ENCODE results near the gene TTC16. TPM values are rescaled to one million over a fixed set of nuclear protein-coding genes. Genes with fewer than 3 reads are reported as not detected.
"Not testable (repeated sequence)": the region's sequence is repeated elsewhere in the genome, so short reads cannot be mapped to it uniquely, and the experiment has no call there.

Gene TTC16
- total and polyA plus RNA-seq, 12 donors: under 0.01 to 1.0 (median 0.32) TPM; not detected in 2

DNA sequence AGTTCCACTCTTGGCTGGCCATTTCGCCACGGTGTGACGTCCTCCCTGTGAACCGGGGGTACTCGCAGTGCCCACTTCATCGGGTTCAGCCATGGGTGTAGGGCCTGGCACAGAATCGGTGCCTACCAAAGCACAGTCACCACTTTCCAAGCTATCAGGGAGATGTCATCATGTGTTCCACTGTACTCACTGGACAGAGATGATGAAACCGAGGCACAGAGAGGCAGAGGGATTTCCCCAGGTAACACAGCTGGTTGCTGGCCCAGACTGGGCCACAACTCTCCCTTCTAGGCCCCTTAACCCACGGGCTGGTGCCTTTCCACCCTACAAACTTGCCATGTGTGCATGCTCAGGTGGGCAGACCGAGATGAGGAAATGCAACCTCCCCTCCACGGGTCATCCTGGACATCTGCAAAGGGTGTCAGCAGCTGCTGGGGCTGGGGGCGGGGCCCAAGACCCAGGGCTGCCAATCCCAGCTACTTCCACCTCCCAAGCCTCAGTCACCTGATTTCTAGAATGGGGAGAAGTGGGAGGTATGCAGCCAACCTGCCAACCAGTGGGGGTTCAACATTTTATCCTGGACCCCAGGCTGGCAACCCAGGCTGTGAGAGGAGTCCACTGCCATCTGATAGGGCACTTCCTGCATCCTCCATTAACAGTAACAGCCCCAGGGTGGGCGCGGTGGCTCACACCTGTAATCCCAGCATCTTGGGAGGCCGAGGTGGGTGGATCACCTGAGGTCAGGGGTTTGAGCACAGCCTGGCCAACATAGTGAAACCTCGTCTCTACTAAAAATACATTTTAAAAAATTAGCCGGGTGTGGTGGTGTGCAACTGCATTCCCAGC, 63.5 kb downstream of the TTC16 start:
- Histone ChIP-seq H3K27me3 (no peaks in the 10 kb centered on the region), H3K4me1 (replicated peaks in 1 of 2) (peaks cover 0 to 7% of the 10 kb centered on the region in 2 donors), H3K36me3 (replicated peaks in 1 of 2) (no peaks in the 10 kb centered on the region), H3K27ac (peak overlapping the region in 1 of 5 donors; percentile 33), H3K9me3 (replicated peaks in 1 of 3) (no peaks in the 10 kb centered on the region), H3K4me3 (no peak overlapping the region)
- intact Hi-C loops (cut with DNase I): no loop called here
- TF ChIP-seq POLR2A (IDR thresholded peaks at IDR 0.05): no peak
- TF ChIP-seq, protein P1, sequence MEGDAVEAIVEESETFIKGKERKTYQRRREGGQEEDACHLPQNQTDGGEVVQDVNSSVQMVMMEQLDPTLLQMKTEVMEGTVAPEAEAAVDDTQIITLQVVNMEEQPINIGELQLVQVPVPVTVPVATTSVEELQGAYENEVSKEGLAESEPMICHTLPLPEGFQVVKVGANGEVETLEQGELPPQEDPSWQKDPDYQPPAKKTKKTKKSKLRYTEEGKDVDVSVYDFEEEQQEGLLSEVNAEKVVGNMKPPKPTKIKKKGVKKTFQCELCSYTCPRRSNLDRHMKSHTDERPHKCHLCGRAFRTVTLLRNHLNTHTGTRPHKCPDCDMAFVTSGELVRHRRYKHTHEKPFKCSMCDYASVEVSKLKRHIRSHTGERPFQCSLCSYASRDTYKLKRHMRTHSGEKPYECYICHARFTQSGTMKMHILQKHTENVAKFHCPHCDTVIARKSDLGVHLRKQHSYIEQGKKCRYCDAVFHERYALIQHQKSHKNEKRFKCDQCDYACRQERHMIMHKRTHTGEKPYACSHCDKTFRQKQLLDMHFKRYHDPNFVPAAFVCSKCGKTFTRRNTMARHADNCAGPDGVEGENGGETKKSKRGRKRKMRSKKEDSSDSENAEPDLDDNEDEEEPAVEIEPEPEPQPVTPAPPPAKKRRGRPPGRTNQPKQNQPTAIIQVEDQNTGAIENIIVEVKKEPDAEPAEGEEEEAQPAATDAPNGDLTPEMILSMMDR (IDR thresholded peaks at IDR 0.05): no peak
- no peak for DNase-seq
- WGBS, 4 donors: 62 to 81% (median 72%) methylated on average over 5 to 17 of the region's 17 CpGs

- WGBS, 4 donors: 59 to 79% (median 74%) methylated on average over 10 to 20 of the region's 20 CpGs
- Histone ChIP-seq H3K9me3 (replicated peaks in 1 of 3) (no peaks in the 10 kb centered on the region), H3K4me3 (no peak overlapping the region), H3K4me1 (replicated peaks in 1 of 2) (peaks cover 0 to 7% of the 10 kb centered on the region in 2 donors), H3K36me3 (replicated peaks in 1 of 2) (no peaks in the 10 kb centered on the region), H3K27ac (no peak overlapping the region), H3K27me3 (no peaks in the 10 kb centered on the region)
- TF ChIP-seq POLR2A (IDR thresholded peaks at IDR 0.05): no peak
- TF ChIP-seq, protein P1 (IDR thresholded peaks at IDR 0.05): no peak
- DNase-seq: no peak
- intact Hi-C loops (cut with DNase I): loop anchor here (5.0 kb wide), 1 partner anchor 38 kb away; no protein-coding TSS in a partner anchor
Observed at GRCh38 chr9:127780126-127780885, 64.4 kb downstream of the TTC16 start.

DNA sequence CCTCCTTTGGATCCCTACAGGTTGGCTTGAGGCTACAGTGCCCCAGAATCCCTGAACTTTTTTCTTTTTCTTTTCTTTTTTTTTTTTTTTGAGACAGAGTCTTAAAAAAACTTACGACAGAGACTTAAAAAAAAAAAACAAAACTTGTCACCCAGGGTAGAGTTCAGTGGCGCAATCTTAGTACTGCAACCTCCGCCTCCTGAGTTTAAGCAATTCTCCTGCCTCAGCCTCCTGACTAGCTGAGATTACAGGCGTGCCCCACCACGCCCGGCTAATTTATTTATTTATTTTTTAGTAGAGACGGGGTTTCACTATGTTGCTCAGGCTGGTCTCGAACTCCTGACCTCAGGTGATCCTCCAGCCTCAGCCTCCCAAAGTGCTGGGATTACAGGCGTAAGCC, 65.0 kb downstream of the TTC16 start:
- intact Hi-C loops (cut with DNase I): loop anchor here (5.0 kb wide), 1 partner anchor 39 kb away; no protein-coding TSS in a partner anchor
- not testable (repeated sequence) for H3K36me3 ChIP-seq (replicated peaks in 1 of 2); H3K4me3 ChIP-seq; H3K27me3 ChIP-seq; H3K4me1 ChIP-seq (replicated peaks in 1 of 2); H3K9me3 ChIP-seq (replicated peaks in 1 of 3); DNase-seq; H3K27ac ChIP-seq
- WGBS, 4 donors: 82 to 92% (median 86%) methylated on average over 9 of the region's 9 CpGs

Other genes with a start within 250 kb of the TTC16 start
- gene STXBP1, start 103.8 kb upstream of the TTC16 start, total RNA-seq: 100 to 1,000 TPM in 1 of 9 donors, 10 to 100 TPM in 8; 15.4 to 169 (median 61.8) TPM
- gene STXBP1, start 103.8 kb upstream of the TTC16 start, polyA plus RNA-seq: 10 to 100 TPM; 29.4 to 61.6 (median 29.7) TPM
- gene CFAP157, start 9.1 kb upstream of the TTC16 start, total RNA-seq: under 1 TPM in 5 of 9 donors, not detected in 4; 0.11 to 0.94 (median 0.20) TPM
- under 1 TPM in 2 of 3 donors, not detected in 1; 0.67 to 0.88 TPM for gene CFAP157, start 9.1 kb upstream of the TTC16 start, polyA plus RNA-seq
- 10 to 100 TPM; 20.8 to 48.8 (median 26.3) TPM for gene PTRH1, start 416 bp upstream of the TTC16 start, total RNA-seq
- 10 to 100 TPM in 2 of 3 donors, 1 to 10 TPM in 1; 3.4 to 32.8 (median 19.5) TPM for gene PTRH1, start 416 bp upstream of the TTC16 start, polyA plus RNA-seq
- gene TOR2A, start 19.2 kb downstream of the TTC16 start, total RNA-seq: 10 to 100 TPM; 10.8 to 30.6 (median 17.9) TPM
- gene TOR2A, start 19.2 kb downstream of the TTC16 start, polyA plus RNA-seq: 10 to 100 TPM in 2 of 3 donors, 1 to 10 TPM in 1; 4.3 to 16.9 (median 14.6) TPM
- gene SH2D3C, start 62.6 kb downstream of the TTC16 start, total RNA-seq: 10 to 100 TPM in 4 of 9 donors, 1 to 10 TPM in 5; 4.3 to 14.2 (median 9.8) TPM
- gene SH2D3C, start 62.6 kb downstream of the TTC16 start, polyA plus RNA-seq: 10 to 100 TPM in 2 of 3 donors, 1 to 10 TPM in 1; 2.1 to 27.1 (median 19.1) TPM
- gene CDK9, start 70.0 kb downstream of the TTC16 start, total RNA-seq: 100 to 1,000 TPM in 6 of 9 donors, 10 to 100 TPM in 3; 41.0 to 238 (median 115) TPM
- 100 to 1,000 TPM in 2 of 3 donors, 10 to 100 TPM in 1; 64.0 to 202 (median 166) TPM for gene CDK9, start 70.0 kb downstream of the TTC16 start, polyA plus RNA-seq
- 100 to 1,000 TPM in 5 of 9 donors, 10 to 100 TPM in 4; 31.1 to 359 (median 101) TPM for gene FPGS, start 86.8 kb downstream of the TTC16 start, total RNA-seq
- 100 to 1,000 TPM in 2 of 3 donors, 10 to 100 TPM in 1; 59.6 to 176 (median 144) TPM for gene FPGS, start 86.8 kb downstream of the TTC16 start, polyA plus RNA-seq
- gene ENG, start 138.6 kb downstream of the TTC16 start, total RNA-seq: 100 to 1,000 TPM in 5 of 9 donors, 10 to 100 TPM in 3, 1 to 10 TPM in 1; 4.3 to 214 (median 121) TPM
- 100 to 1,000 TPM in 1 of 3 donors, 10 to 100 TPM in 2; 43.2 to 116 (median 96.7) TPM for gene ENG, start 138.6 kb downstream of the TTC16 start, polyA plus RNA-seq
- 100 to 1,000 TPM in 3 of 9 donors, 10 to 100 TPM in 6; 51.9 to 136 (median 89.9) TPM for gene AK1, start 161.6 kb downstream of the TTC16 start, total RNA-seq
- 100 to 1,000 TPM in 2 of 3 donors, 10 to 100 TPM in 1; 60.0 to 242 (median 175) TPM for gene AK1, start 161.6 kb downstream of the TTC16 start, polyA plus RNA-seq
- gene ST6GALNAC6, start 183.5 kb downstream of the TTC16 start, total RNA-seq: 100 to 1,000 TPM in 1 of 9 donors, 10 to 100 TPM in 8; 34.7 to 129 (median 62.4) TPM
- 10 to 100 TPM; 26.7 to 46.9 (median 40.0) TPM for gene ST6GALNAC6, start 183.5 kb downstream of the TTC16 start, polyA plus RNA-seq
- 10 to 100 TPM in 8 of 9 donors, 1 to 10 TPM in 1; 8.7 to 65.7 (median 23.6) TPM for gene ST6GALNAC4, start 201.0 kb downstream of the TTC16 start, total RNA-seq
- 1 to 10 TPM; 5.3 to 9.2 (median 8.6) TPM for gene ST6GALNAC4, start 201.0 kb downstream of the TTC16 start, polyA plus RNA-seq
- 1 to 10 TPM in 2 of 9 donors, under 1 TPM in 4, not detected in 3; 0.19 to 2.3 (median 0.88) TPM for gene PIP5KL1, start 214.7 kb downstream of the TTC16 start, total RNA-seq
- gene PIP5KL1, start 214.7 kb downstream of the TTC16 start, polyA plus RNA-seq: 1 to 10 TPM in 1 of 3 donors, under 1 TPM in 2; 0.22 to 1.5 (median 0.54) TPM
- gene DPM2, start 221.8 kb downstream of the TTC16 start, total RNA-seq: 10 to 100 TPM; 18.4 to 46.8 (median 33.4) TPM
- gene DPM2, start 221.8 kb downstream of the TTC16 start, polyA plus RNA-seq: 10 to 100 TPM; 32.9 to 36.5 (median 35.6) TPM